Astrocyte (in vitro differentiated cells and primary cell): ENCODE data around the gene PLCB4. TPM values are rescaled to one million over a fixed set of nuclear protein-coding genes. Genes with fewer than 3 reads are reported as not detected.

Experiments used
- DNase-seq: peaks from one replicate; pipeline ENCODE4 v3.0.0-alpha.2; 2010; ENCODE audit warnings: low read depth
- FAIRE-seq: peaks from 2 replicates; lab custom pipeline; 2011; peaks lifted over from hg19 to GRCh38; lab: Jason Lieb, UNC
- H2AFZ ChIP-seq: 2 replicates; pipeline ENCODE4 v1.6.0; 2012; ENCODE audit warnings: low read depth, low read length, inconsistent platforms
- H3K27ac ChIP-seq: 2 replicates; pipeline ENCODE4 v1.5.1; 2011; ENCODE audit warnings: low read depth, low read length, inconsistent platforms
- H3K27me3 ChIP-seq: 2 replicates; pipeline ENCODE4 v1.6.0; 2011; ENCODE audit warnings: low read length, inconsistent platforms; ENCODE audit not compliant: insufficient read depth
- H3K36me3 ChIP-seq: 2 replicates; pipeline ENCODE4 v1.5.1; 2011; ENCODE audit warnings: low read length, inconsistent platforms; ENCODE audit not compliant: insufficient read depth
- H3K4me1 ChIP-seq: 2 replicates; pipeline ENCODE4 v1.5.1; 2011; ENCODE audit warnings: low read length, inconsistent platforms; ENCODE audit not compliant: insufficient read depth
- H3K4me2 ChIP-seq: 2 replicates; pipeline ENCODE4 v1.6.0; 2012; ENCODE audit warnings: low read length, inconsistent platforms
- H3K4me3 ChIP-seq: 2 replicates; pipeline ENCODE4 v1.5.1; 2011; ENCODE audit warnings: low read depth, mild to moderate bottlenecking, low read length, inconsistent platforms; ENCODE audit not compliant: insufficient read depth
- H3K79me2 ChIP-seq: 2 replicates; pipeline ENCODE4 v1.6.0; 2012; ENCODE audit warnings: mild to moderate bottlenecking, low read length, inconsistent platforms; ENCODE audit not compliant: insufficient read depth
- H3K9ac ChIP-seq: 2 replicates; pipeline ENCODE4 v1.6.0; 2012; ENCODE audit warnings: mild to moderate bottlenecking, low read length, inconsistent platforms
- H3K9me3 ChIP-seq: 2 replicates; pipeline ENCODE4 v1.5.1; 2012; ENCODE audit warnings: low read depth, mild to moderate bottlenecking, low read length, inconsistent platforms; ENCODE audit not compliant: insufficient read depth
- H4K20me1 ChIP-seq: 2 replicates; pipeline ENCODE4 v1.6.0; 2012; ENCODE audit warnings: low read length, inconsistent platforms; ENCODE audit not compliant: insufficient read depth
- H3K27ac Mint-ChIP-seq: one replicate; pipeline ENCODE4 v1.8.0; 2021; ENCODE audit warnings: mild to moderate bottlenecking, mixed read lengths; ENCODE audit not compliant: unreplicated experiment
- H3K27me3 Mint-ChIP-seq: one replicate; pipeline ENCODE4 v1.8.0; 2021; ENCODE audit warnings: low read depth, mixed read lengths; ENCODE audit not compliant: unreplicated experiment
- H3K36me3 Mint-ChIP-seq: one replicate; pipeline ENCODE4 v1.8.0; 2021; ENCODE audit warnings: low read depth, mixed read lengths; ENCODE audit not compliant: unreplicated experiment
- H3K4me1 Mint-ChIP-seq: one replicate; pipeline ENCODE4 v1.8.0; 2021; ENCODE audit warnings: low read depth, mixed read lengths; ENCODE audit not compliant: unreplicated experiment
- H3K4me3 Mint-ChIP-seq: one replicate; pipeline ENCODE4 v1.8.0; 2021; ENCODE audit warnings: mild to moderate bottlenecking, moderate library complexity, mixed read lengths; ENCODE audit not compliant: unreplicated experiment
- H3K9me3 Mint-ChIP-seq: one replicate; pipeline ENCODE4 v1.8.0; 2021; ENCODE audit warnings: mild to moderate bottlenecking, mixed read lengths; ENCODE audit not compliant: unreplicated experiment
- EZH2 ChIP-seq: IDR thresholded peaks from 2 replicates; pipeline ENCODE4 v1.6.1; 2012; ENCODE audit warnings: mild to moderate bottlenecking, low read length, inconsistent platforms; ENCODE audit not compliant: insufficient read depth
- total RNA-seq: library from RNA; stranded (reverse); gene quantifications from 2 replicates; pipeline ENCODE4 v1.2.1, GENCODE V29; 2021
- TF ChIP-seq, protein P1 (sequence below): IDR thresholded peaks from 2 replicates; pipeline ENCODE4 v1.5.1; 2011; ENCODE audit warnings: low read depth, mild to moderate bottlenecking, inconsistent platforms, low read length, moderate library complexity; ENCODE audit not compliant: insufficient read depth

PLCB4 gene
- total RNA-seq, 1 donor from 2014 or later: 58.2 TPM

DNA sequence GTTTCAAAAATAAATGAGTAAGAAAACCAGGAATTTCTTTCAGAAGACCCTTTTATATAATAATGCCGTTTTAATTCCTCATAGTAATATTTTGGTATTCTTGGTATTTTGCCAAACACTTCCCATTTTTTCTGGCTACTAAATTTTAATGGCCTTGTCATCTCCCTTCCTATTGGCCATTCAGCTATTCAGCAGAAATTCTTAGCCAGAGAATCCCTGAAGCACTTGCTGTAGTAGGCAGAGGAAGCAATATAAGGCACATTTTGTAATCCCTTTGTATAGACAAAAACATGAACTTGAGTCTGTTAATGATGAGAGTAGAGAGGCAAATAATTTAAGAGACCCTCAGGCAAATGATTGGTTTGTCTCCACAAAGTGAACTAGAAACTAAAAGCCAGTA is 327.1 kb downstream of the PLCB4 start:
- Histone ChIP-seq H3K36me3 (no peaks in the 10 kb centered on the region), H3K4me2 (no peak overlapping the region), H3K9me3 (no peaks in the 10 kb centered on the region), H3K9ac (no peak overlapping the region), H3K27me3 (no peaks in the 10 kb centered on the region), H2AFZ (no peak overlapping the region), H3K4me1 (peaks cover 8% of the 10 kb centered on the region), H3K27ac (no peak overlapping the region), H4K20me1 (no peaks in the 10 kb centered on the region), H3K4me3 (no peak overlapping the region), H3K79me2 (no peaks in the 10 kb centered on the region)
- no peak for FAIRE-seq
- DNase-seq: no peak
- no peak overlapping the region for H3K4me3 Mint-ChIP-seq
- peaks cover 15% of the 10 kb centered on the region for H3K4me1 Mint-ChIP-seq
- H3K27ac Mint-ChIP-seq: no peak overlapping the region
- no peaks in the 10 kb centered on the region for H3K27me3 Mint-ChIP-seq
- no peaks in the 10 kb centered on the region for H3K9me3 Mint-ChIP-seq
- TF ChIP-seq, protein P1, sequence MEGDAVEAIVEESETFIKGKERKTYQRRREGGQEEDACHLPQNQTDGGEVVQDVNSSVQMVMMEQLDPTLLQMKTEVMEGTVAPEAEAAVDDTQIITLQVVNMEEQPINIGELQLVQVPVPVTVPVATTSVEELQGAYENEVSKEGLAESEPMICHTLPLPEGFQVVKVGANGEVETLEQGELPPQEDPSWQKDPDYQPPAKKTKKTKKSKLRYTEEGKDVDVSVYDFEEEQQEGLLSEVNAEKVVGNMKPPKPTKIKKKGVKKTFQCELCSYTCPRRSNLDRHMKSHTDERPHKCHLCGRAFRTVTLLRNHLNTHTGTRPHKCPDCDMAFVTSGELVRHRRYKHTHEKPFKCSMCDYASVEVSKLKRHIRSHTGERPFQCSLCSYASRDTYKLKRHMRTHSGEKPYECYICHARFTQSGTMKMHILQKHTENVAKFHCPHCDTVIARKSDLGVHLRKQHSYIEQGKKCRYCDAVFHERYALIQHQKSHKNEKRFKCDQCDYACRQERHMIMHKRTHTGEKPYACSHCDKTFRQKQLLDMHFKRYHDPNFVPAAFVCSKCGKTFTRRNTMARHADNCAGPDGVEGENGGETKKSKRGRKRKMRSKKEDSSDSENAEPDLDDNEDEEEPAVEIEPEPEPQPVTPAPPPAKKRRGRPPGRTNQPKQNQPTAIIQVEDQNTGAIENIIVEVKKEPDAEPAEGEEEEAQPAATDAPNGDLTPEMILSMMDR: no peak
- TF ChIP-seq EZH2: no peak
- peaks cover 7% of the 10 kb centered on the region for H3K36me3 Mint-ChIP-seq

DNA sequence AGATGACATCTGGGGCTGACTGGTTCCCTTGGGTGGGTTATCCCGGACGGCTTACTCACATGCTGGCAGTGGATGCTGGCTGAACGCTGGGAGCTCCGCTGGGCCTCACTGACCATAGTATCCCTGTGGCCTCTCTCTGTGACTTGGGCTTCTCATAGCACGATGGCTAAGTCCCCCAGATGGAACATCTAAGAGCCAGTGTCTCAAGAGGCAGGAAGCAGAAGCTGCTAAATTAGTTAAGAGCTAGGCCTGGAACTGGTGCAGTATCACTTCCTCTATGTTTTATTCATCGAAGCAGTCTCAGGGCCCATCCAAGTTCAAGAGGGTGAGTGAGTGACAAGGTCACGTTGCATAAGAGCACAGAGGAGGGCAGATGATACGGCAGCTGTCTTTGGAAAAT is 329.0 kb downstream of the PLCB4 start:
- no peaks in the 10 kb centered on the region for H4K20me1 ChIP-seq
- no peak overlapping the region for H3K4me2 ChIP-seq
- H3K79me2 ChIP-seq: no peaks in the 10 kb centered on the region
- Mint-ChIP-seq H3K27ac (no peak overlapping the region), H3K27me3 (no peaks in the 10 kb centered on the region), H3K9me3 (no peaks in the 10 kb centered on the region), H3K36me3 (peaks cover 7% of the 10 kb centered on the region), H3K4me1 (peaks cover 15% of the 10 kb centered on the region), H3K4me3 (no peak overlapping the region)
- no peaks in the 10 kb centered on the region for H3K27me3 ChIP-seq
- DNase-seq (no peak), FAIRE-seq (no peak)
- H3K9ac ChIP-seq: no peak overlapping the region
- peaks cover 8% of the 10 kb centered on the region for H3K4me1 ChIP-seq
- no peaks in the 10 kb centered on the region for H3K36me3 ChIP-seq
- H2AFZ ChIP-seq: no peak overlapping the region
- H3K9me3 ChIP-seq: no peaks in the 10 kb centered on the region
- no peak for TF ChIP-seq EZH2
- TF ChIP-seq, protein P1: no peak
- H3K4me3 ChIP-seq: no peak overlapping the region
- no peak overlapping the region for H3K27ac ChIP-seq

DNA sequence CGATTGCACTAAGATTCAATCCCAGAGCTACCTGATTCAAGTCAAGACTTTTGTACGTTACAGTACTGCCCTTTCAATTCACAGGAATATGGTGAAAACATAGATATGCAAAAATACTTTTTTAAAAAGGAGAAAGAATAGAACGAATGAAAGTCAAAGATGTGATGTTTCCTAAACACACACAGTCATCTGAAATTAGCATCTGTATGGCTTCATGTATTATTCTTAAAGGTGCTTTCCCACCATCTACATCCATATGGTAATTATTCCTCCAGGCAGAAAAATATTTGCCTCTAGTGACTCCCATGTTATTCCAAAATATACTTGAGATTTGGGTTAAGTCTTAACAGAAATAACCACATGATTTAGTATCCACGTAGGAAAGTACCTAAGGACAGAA is 330.0 kb downstream of the PLCB4 start:
- Histone ChIP-seq H3K27ac (no peak overlapping the region), H3K79me2 (no peaks in the 10 kb centered on the region), H3K9ac (no peak overlapping the region), H3K9me3 (no peaks in the 10 kb centered on the region), H3K4me2 (no peak overlapping the region), H3K36me3 (no peaks in the 10 kb centered on the region), H2AFZ (no peak overlapping the region), H3K4me1 (peaks cover 4% of the 10 kb centered on the region), H4K20me1 (no peaks in the 10 kb centered on the region), H3K4me3 (no peak overlapping the region), H3K27me3 (no peaks in the 10 kb centered on the region)
- Mint-ChIP-seq H3K27me3 (no peaks in the 10 kb centered on the region), H3K9me3 (no peaks in the 10 kb centered on the region), H3K36me3 (peaks cover 7% of the 10 kb centered on the region), H3K27ac (no peak overlapping the region), H3K4me3 (no peak overlapping the region), H3K4me1 (peaks cover 11% of the 10 kb centered on the region)
- TF ChIP-seq EZH2: no peak
- TF ChIP-seq, protein P1: no peak
- no peak for DNase-seq
- FAIRE-seq: no peak
